Right cardiac atrium (tissue), 5 donors: ENCODE data around the gene SDK1. TPM values are rescaled to one million over a fixed set of nuclear protein-coding genes. Genes with fewer than 3 reads are reported as not detected.

ENCODE experiments used
- ATAC-seq, 2 donors: fragments of 200-7000 bp; cut with Tn5 transposase; one replicate each; pipeline versions ENCODE4 v1.8.0 to v1.9.1; 2020; ENCODE audit warnings: moderate library complexity in 2 of 2, mild to moderate bottlenecking in 1 of 2
- DNase-seq, 3 donors: peaks; one replicate each; pipeline ENCODE4 v3.0.0-alpha.2; 2020
- H3K27ac ChIP-seq: one replicate; pipeline ENCODE4 v1.5.1; 2013; ENCODE audit warnings: mild to moderate bottlenecking, low read length, control low read depth, moderate library complexity
- H3K27me3 ChIP-seq: one replicate; pipeline ENCODE4 v1.6.1; 2013; ENCODE audit not compliant: control insufficient read depth, insufficient read depth
- H3K4me1 ChIP-seq: one replicate; pipeline ENCODE4 v1.6.1; 2013; ENCODE audit warnings: low read length; ENCODE audit not compliant: control insufficient read depth, insufficient read depth
- H3K4me3 ChIP-seq: one replicate; pipeline ENCODE4 v1.5.1; 2013; ENCODE audit warnings: low read length, control low read depth
- H3K9me3 ChIP-seq: one replicate; pipeline ENCODE4 v1.6.1; 2013; ENCODE audit warnings: low read length; ENCODE audit not compliant: control insufficient read depth
- WGBS: extraction: QIAGEN DNeasy Blood & Tissue Kit; methylation state at CpG from one replicate; pipeline ENCODE4 v1.1.7; 2013; 5-methylcytosine and 5-hydroxymethylcytosine counted together
- intact Hi-C, 4 donors: fragments of 100-400 bp; cut with DNase I; formaldehyde crosslinking; loops; one replicate each; pipeline versions ENCODE4 v1.11.0 to v1.14.0; 2022 to 2023
- polyA plus RNA-seq: library from polyadenylated mRNA; stranded (reverse); fragments of 200-250 nt; gene quantifications from one replicate; pipeline ENCODE4 v1.2.3, GENCODE V29; 2013
- total RNA-seq, 4 donors: library from RNA; stranded (reverse); fragmentation: NEBNext Ultra II Directional; extraction: Animal tissue kit (Norgen Biotek cat#: 25700); gene quantifications; one replicate each; pipeline ENCODE4 v1.2.1, GENCODE V29; 2021
- donor health status: healthy with polysubstance abuse.
- donor health status: DM: no; HTN: yes; CAD: no.
- donor health status: DM: no; HTN: no; CAD: no.
- donor health status: DM: no; HTN: yes; CAD: no; lungs with severe emphysema.
- donor health status: DM: yes; HTN: yes; CAD: no.

SDK1 gene
- total and polyA plus RNA-seq, 5 donors = 0.97 to 3.2 (median 2.4) TPM

DNA sequence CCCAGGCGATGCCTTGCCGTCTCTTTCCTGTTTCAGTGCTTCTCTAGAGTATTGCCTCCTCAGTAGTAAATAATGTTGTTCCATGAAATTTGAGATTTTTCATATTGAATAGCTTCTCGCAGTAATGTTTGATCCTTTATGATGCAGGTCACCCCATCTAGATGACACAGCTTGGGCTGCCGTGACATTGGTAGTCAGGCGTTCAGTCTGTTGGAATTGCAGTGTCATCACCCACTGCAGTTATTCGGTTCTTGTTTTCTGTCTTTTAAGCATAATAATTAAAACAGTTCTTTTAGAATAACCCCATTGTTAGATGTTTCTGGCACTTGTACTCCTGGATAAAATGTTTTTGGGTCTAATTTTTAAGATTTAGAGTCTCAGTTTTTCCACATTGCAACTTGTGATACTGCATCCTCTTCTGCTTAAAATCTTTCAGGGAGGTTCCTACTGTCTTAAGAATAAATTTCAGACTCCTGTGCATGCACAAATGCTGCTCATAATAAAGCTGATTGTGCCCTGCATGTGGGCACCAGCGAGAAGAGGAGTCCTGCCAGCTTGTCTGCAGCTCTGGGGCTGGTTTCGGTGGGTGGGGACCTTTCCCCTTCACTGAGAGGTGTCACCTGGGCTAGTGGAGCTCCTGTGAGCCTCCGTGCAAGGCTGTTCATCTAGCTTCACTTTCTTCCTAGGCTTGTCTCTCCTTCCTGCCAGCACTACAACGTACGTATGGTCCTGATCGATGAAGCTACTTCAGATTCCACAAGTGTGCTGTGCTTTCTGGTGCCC is 44.8 kb downstream of the SDK1 start:
- H3K27me3 ChIP-seq = no peaks in the 10 kb centered on the region
- 73% methylated on average over 12 of the region's 12 CpGs for WGBS
- no peaks in the 10 kb centered on the region for H3K9me3 ChIP-seq
- no peak overlapping the region for H3K27ac ChIP-seq
- H3K4me3 ChIP-seq = no peak overlapping the region
- ATAC-seq = no peak
- no peaks in the 10 kb centered on the region for H3K4me1 ChIP-seq
- no peak for DNase-seq
- intact Hi-C loops = no loop called here

DNA sequence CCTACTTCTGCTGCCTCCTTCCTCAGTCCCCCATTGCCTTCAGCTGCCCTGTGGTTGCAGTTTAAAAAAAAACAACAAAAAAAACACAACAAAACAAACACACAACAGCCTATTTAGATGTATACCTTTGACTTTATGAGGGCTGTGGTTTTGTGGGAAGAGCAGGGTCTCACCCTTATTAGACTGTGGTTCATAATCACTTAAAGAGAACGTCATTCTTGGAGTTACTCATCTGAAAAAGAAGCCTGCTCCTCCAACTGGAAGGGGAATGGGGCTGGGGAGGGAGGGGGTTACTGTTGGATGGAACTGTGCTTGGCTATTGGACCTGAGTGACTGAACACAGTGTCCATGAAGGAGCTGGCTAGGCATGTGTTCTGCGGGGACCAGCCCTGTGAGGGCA is 48.1 kb downstream of the SDK1 start:
- H3K27me3 ChIP-seq = no peaks in the 10 kb centered on the region
- no peak overlapping the region for H3K4me3 ChIP-seq
- no peak overlapping the region for H3K27ac ChIP-seq
- no peaks in the 10 kb centered on the region for H3K9me3 ChIP-seq
- DNase-seq = no peak
- H3K4me1 ChIP-seq = no peaks in the 10 kb centered on the region
- WGBS = 79% methylated on average over 2 of the region's 2 CpGs
- no peak for ATAC-seq
- intact Hi-C loops = loop anchor here in 1 of 4 donors (2.0 kb wide), 1 partner anchor 36 kb away; no protein-coding TSS in a partner anchor

DNA sequence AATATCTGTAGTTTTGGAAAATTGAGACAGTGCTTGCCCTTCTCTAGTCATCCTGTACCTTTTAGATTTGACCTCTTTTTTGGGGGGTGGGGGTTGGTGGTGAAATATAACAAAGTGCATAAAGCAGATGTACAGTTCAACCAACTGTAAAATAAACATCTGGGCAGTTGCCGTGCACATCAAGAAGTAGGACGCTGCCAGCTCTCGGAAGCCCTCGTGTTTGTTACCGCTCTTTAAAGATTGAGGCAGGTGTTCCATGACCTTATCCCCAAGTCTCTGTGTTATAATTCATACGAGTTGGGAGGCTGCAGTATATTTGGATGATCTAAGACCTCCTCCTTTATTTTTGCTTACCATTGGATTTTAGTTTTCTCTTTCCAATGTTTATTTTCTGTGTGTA is 55.1 kb downstream of the SDK1 start:
- Histone ChIP-seq H3K27ac (no peak overlapping the region), H3K4me3 (no peak overlapping the region), H3K4me1 (no peaks in the 10 kb centered on the region), H3K9me3 (no peaks in the 10 kb centered on the region), H3K27me3 (no peaks in the 10 kb centered on the region)
- DNase-seq (no peak), ATAC-seq (no peak)
- WGBS = 88% methylated on average over 6 of the region's 6 CpGs
- intact Hi-C loops = no loop called here

DNA sequence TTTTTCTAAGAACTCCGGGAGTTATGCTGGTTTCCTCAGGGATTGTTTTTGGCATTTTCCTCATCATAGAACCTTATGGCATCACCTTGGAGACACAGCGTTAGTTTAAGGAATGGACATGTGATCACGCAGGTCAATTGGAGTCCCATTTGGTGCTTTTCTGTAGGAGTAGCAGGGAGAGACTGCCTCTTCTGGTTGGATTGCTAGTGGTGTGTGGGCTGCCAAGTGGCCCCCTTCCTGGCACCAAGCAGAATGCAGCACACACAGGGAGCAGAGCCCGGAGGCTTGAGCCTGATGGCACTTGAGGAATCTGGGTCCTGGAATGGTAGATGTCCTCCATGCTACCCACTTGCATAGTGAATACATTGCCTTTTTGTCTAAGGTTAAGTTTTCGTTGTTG is 57.9 kb downstream of the SDK1 start:
- intact Hi-C loops = no loop called here
- Histone ChIP-seq H3K27ac (no peak overlapping the region), H3K9me3 (no peaks in the 10 kb centered on the region), H3K4me1 (no peaks in the 10 kb centered on the region), H3K4me3 (no peak overlapping the region), H3K27me3 (no peaks in the 10 kb centered on the region)
- DNase-seq = no peak
- ATAC-seq = no peak
- 87% methylated on average over 5 of the region's 5 CpGs for WGBS

DNA sequence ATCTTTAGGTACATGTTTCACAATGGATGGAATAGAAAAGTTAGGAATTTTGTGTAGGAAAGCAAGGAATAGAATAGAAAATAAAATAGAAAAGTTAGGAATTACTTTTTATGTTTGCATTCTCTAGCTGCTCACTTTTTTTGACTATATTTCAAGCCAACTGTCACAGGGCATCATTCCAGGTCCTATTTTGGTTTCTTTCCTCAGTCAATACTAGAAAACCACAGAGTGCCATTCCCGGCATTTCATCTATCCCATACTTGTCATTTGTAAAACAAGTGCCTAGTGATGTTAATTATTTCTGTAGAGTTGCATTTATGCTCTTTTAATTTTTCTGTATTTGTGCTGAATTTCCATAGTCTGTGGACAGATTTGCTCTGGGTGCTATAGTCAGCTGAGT is 66.2 kb downstream of the SDK1 start:
- Histone ChIP-seq H3K27me3 (no peaks in the 10 kb centered on the region), H3K4me3 (no peak overlapping the region), H3K9me3 (no peaks in the 10 kb centered on the region), H3K4me1 (no peaks in the 10 kb centered on the region), H3K27ac (no peak overlapping the region)
- WGBS = 67% methylated on average over 1 of the region's 1 CpG
- ATAC-seq (no peak), DNase-seq (no peak)
- intact Hi-C loops = no loop called here

DNA sequence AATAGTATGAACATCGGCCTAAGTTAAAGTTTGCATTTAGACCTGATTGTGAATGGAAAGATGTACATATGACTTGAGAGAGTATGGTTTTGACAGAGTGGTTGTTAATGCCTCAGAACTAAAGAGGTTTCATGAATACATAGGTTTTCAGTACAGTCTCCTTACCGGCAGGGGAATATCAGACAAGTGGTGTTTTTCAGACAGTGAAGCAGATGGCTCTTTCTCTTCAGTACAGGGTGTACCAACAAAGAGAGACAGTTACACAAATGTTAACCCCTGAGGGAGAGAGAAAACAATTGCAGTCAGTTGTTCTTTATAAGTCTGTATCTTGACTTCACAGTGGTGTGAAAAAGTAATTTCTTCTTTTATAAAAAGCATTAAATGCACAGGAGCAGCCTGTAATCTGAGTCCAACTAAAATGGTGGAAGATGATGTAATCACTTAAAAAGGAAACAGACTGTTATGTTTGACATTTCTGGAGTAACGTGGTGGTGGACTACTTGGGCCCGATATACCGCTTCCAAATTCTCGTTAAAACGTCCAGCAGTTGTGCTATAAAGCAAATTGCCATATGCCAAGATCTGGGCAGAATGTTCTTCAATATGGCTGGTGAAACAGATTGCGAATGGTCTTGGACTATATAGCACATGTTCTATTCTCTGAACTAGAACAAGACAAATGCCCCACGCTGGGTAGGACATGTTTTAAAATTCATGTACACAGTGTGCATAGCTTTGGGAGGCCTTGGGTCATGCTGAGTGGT is 69.2 kb downstream of the SDK1 start:
- ATAC-seq = no peak
- intact Hi-C loops = no loop called here

DNA sequence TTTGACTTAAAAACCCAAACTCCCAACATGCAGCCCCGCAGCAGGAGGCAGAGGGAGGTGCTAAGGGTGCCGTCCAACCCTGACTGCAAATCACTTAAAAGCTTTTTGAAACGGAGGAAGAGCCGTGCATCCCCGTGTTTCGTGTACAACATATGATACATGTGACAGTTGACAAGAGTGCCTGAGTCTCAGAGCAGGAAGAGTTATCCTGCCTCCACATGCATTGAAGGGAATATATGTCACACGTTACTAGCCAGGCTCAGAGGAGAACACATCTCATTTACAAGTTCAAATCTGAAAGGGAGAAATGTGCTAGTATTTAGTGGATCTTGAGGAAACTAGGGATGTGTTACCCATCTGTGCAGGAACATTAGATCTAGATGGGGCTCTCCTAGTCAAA is 69.9 kb downstream of the SDK1 start:
- DNase-seq (no peak), ATAC-seq (no peak)
- Histone ChIP-seq H3K4me3 (no peak overlapping the region), H3K27ac (no peak overlapping the region), H3K9me3 (no peaks in the 10 kb centered on the region), H3K27me3 (no peaks in the 10 kb centered on the region), H3K4me1 (no peaks in the 10 kb centered on the region)
- 92% methylated on average over 7 of the region's 7 CpGs for WGBS
- intact Hi-C loops = no loop called here

More for the DNA sequence above, 69.2 kb downstream of the SDK1 start:
- whole genome bisulfite sequencing = 70% methylated on average over 9 of the region's 9 CpGs
- Histone ChIP-seq H3K4me3 (no peak overlapping the region), H3K4me1 (no peaks in the 10 kb centered on the region), H3K27ac (no peak overlapping the region), H3K27me3 (no peaks in the 10 kb centered on the region), H3K9me3 (no peaks in the 10 kb centered on the region)
- DNase-seq = no peak

DNA sequence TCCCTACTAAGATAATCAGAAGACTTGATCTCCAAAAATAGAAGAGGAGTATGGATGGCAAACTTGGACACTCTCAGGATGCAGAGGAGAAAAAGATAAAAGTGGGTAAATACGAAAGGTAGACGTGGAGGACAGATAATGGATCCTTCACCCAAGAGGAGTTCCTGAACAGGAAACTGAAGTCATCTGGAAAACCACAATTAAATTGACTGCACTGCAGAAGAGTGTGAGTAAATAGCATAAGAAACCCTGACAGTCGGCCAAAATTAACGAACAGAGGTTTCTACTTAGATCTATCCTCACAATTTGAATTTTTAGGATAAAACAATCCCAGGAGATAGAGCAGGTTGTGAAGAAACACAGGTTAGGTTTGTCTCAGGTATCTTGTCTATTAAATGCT is 70.5 kb downstream of the SDK1 start:
- no peak overlapping the region for H3K27ac ChIP-seq
- intact Hi-C loops = no loop called here
- ATAC-seq (no peak), DNase-seq (no peak)
- WGBS = 52% methylated on average over 4 of the region's 4 CpGs
- no peaks in the 10 kb centered on the region for H3K27me3 ChIP-seq
- H3K9me3 ChIP-seq = no peaks in the 10 kb centered on the region
- H3K4me3 ChIP-seq = no peak overlapping the region
- H3K4me1 ChIP-seq = no peaks in the 10 kb centered on the region

DNA sequence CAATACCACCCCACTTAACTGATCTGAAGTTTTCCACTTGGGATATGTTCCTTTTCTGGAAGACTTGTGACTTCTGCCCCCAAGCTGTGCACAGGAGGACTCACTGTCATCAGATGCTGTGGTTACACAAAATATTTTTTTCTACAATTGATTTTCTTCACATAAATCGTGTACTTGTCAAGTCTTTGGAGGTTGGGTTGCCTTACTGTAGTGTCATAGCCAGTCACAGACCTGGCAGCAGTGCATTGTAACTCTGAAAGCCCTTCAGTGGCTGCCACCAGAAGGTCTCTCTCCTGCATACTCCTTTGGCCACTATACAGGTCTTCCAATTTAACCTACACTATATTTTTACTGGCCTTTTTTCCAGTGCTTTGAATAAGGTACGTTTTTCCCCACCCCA is 73.2 kb downstream of the SDK1 start:
- 69% methylated on average over 2 of the region's 2 CpGs for WGBS
- no peak for ATAC-seq
- Histone ChIP-seq H3K9me3 (no peaks in the 10 kb centered on the region), H3K4me1 (no peaks in the 10 kb centered on the region), H3K27me3 (no peaks in the 10 kb centered on the region), H3K4me3 (no peak overlapping the region), H3K27ac (no peak overlapping the region)
- no peak for DNase-seq
- intact Hi-C loops = no loop called here

DNA sequence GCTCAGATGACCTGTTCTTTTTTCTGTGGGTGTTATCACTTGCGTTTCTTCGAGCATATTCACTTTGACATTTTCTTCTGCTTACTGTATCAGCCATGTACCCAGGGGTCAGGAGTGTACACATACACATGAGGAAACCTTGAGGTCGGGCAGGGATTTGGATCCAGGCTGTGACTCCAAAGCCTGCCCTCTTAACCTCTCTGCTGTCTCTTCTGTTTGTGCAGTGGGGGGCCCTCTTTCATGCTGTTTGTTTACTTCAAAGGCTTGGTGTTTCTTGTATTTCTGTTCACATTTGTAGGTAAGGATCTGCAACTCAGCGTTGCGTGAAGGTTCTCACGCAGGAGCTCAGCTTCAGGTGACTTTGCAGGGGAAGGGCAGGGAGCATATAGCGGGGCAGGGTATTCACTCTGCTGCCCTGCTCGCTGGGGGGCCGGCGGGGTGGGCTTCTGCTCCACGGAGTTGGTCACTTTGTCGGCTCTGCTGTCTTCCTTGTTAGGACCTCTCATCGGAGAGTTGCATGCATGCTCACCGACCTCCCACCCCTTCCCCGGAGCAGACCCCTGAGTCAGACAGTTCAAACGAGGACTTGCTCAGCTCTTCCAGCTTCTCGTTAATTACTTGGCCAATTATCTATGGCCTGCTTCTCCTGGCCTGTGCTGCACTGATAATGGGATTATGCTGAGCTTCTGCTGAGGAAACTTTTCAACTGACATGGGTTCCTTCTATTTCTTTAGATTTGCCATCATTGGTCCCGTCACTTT is 77.5 kb downstream of the SDK1 start:
- intact Hi-C loops = no loop called here
- Histone ChIP-seq H3K4me3 (no peak overlapping the region), H3K9me3 (no peaks in the 10 kb centered on the region), H3K27ac (no peak overlapping the region), H3K4me1 (no peaks in the 10 kb centered on the region), H3K27me3 (no peaks in the 10 kb centered on the region)
- ATAC-seq = no peak
- no peak for DNase-seq
- 77% methylated on average over 18 of the region's 18 CpGs for WGBS

DNA sequence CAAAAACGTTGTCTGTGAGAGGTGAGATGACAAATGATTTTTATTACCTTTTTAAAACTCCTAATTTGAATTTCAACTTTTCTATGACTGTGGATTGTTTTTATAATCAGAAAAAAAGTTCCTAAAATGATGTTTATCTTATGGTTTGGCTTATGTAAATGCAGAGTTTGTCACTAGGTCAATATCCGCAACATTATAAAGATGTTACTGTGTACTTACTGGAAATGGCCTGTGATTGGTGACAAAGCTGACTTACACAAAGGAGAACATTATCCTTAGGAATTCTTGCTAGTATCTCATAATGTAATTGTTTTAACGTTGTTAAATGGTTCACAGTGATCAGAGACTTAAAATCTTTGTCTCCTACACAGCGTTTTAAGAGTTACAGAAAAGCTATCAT is 79.0 kb downstream of the SDK1 start:
- no peaks in the 10 kb centered on the region for H3K27me3 ChIP-seq
- no peak overlapping the region for H3K27ac ChIP-seq
- DNase-seq = no peak
- ATAC-seq = no peak
- no peaks in the 10 kb centered on the region for H3K9me3 ChIP-seq
- H3K4me3 ChIP-seq = no peak overlapping the region
- intact Hi-C loops = no loop called here
- H3K4me1 ChIP-seq = no peaks in the 10 kb centered on the region
- 78% methylated on average over 4 of the region's 4 CpGs for WGBS
